Hepatocyte (in vitro differentiated cells): ENCODE measurements around the gene PRR30. TPM values are rescaled to one million over a fixed set of nuclear protein-coding genes. Genes with fewer than 3 reads are reported as not detected.

Experiments used
- DNase-seq: peaks from one replicate; pipeline ENCODE4 v3.0.0-alpha.2; 2016; ENCODE audit warnings: low spot score
- H2AFZ ChIP-seq: fragments of 200-600 bp; sonication (generic); 2 replicates; pipeline ENCODE4 v1.6.0; 2016; ENCODE audit warnings: antibody characterized with exemption, mild to moderate bottlenecking
- H3K27ac ChIP-seq: fragments of 200-600 bp; sonication (generic); 2 replicates; pipeline ENCODE4 v1.5.1; 2016; ENCODE audit warnings: mild to moderate bottlenecking
- H3K27me3 ChIP-seq: fragments of 200-600 bp; sonication (generic); 2 replicates; pipeline ENCODE4 v1.6.1; 2016
- H3K36me3 ChIP-seq: fragments of 200-600 bp; sonication (generic); replicated peaks from 2 replicates; pipeline ENCODE4 v1.5.1; 2016; ENCODE audit warnings: low read depth; ENCODE audit not compliant: insufficient read depth
- H3K4me1 ChIP-seq: fragments of 200-600 bp; sonication (generic); 2 replicates; pipeline ENCODE4 v1.5.1; 2016; ENCODE audit warnings: mild to moderate bottlenecking, moderate library complexity; ENCODE audit not compliant: insufficient read depth
- H3K4me2 ChIP-seq: fragments of 200-600 bp; sonication (generic); 2 replicates; pipeline ENCODE4 v1.6.0; 2016
- H3K4me3 ChIP-seq: fragments of 200-600 bp; sonication (generic); 2 replicates; pipeline ENCODE4 v1.5.1; 2016; ENCODE audit warnings: mild to moderate bottlenecking
- H3K79me2 ChIP-seq: fragments of 200-600 bp; sonication (generic); 2 replicates; pipeline ENCODE4 v1.6.0; 2017; ENCODE audit warnings: mild to moderate bottlenecking
- H3K9me2 ChIP-seq: fragments of 200-600 bp; sonication (generic); replicated peaks from 2 replicates; pipeline ENCODE4 v1.6.0; 2017; ENCODE audit warnings: mild to moderate bottlenecking; ENCODE audit not compliant: insufficient read depth
- H3K9me3 ChIP-seq: fragments of 200-600 bp; sonication (generic); 2 replicates; pipeline ENCODE4 v1.5.1; 2016; ENCODE audit warnings: low read depth, mild to moderate bottlenecking
- H4K20me1 ChIP-seq: fragments of 200-600 bp; sonication (generic); 2 replicates; pipeline ENCODE4 v1.6.0; 2016; ENCODE audit warnings: mild to moderate bottlenecking; ENCODE audit not compliant: insufficient read depth, poor library complexity, severe bottlenecking
- EZH2 ChIP-seq: fragments of 200-600 bp; sonication (generic); IDR thresholded peaks from 2 replicates; pipeline ENCODE4 v1.6.1; 2016; ENCODE audit warnings: antibody characterized with exemption, mild to moderate bottlenecking, borderline replicate concordance
- EZH2phosphoT487 ChIP-seq: fragments of 200-600 bp; sonication (generic); IDR thresholded peaks from one replicate; pipeline ENCODE4 v1.6.1; 2018; ENCODE audit warnings: antibody characterized with exemption, mild to moderate bottlenecking, low read depth, moderate library complexity; ENCODE audit not compliant: unreplicated experiment, severe bottlenecking
- WGBS: methylation state at CpG from one replicate; pipeline ENCODE4 v1.1.6; 2016; ENCODE audit warnings: low lambda C conversion rate; ENCODE audit errors: missing lambda C conversion rate; 5-methylcytosine and 5-hydroxymethylcytosine counted together
- polyA plus RNA-seq: library from polyadenylated mRNA; unstranded; fragments of >200 nt; fragmentation: Nextera tagmentation; extraction: Ambion mirVana; gene quantifications from 2 replicates; pipeline ENCODE4 v1.2.1, GENCODE V29; 2016
- total RNA-seq: library from RNA; depleted of rRNA; stranded (reverse); fragments of >200 nt; gene quantifications from 2 replicates; pipeline ENCODE4 v1.2.3, GENCODE V29; 2014
- TF ChIP-seq, protein P1 (sequence below): fragments of 200-600 bp; sonication (generic); IDR thresholded peaks from 2 replicates; pipeline ENCODE4 v1.5.1; 2016; ENCODE audit warnings: antibody characterized with exemption, mild to moderate bottlenecking; ENCODE audit not compliant: poor library complexity

Gene PRR30
- total and polyA plus RNA-seq, 2 experiments from 2014 or later: not detected

- Histone ChIP-seq H3K36me3 (no peaks in the 10 kb centered on the region), H3K4me2 (no peak overlapping the region), H3K4me1 (no peaks in the 10 kb centered on the region), H4K20me1 (no peaks in the 10 kb centered on the region), H3K27ac (no peak overlapping the region), H3K9me3 (no peaks in the 10 kb centered on the region), H3K27me3 (no peaks in the 10 kb centered on the region), H2AFZ (no peak overlapping the region), H3K9me2 (no peaks in the 10 kb centered on the region), H3K79me2 (no peaks in the 10 kb centered on the region), H3K4me3 (no peak overlapping the region)
- 88% methylated on average over 3 of the region's 3 CpGs for WGBS
- no peak for TF ChIP-seq EZH2phosphoT487
- no peak for DNase-seq
Observed at GRCh38 chr2:27109083-27109482, 30.1 kb downstream of the PRR30 start.

DNA sequence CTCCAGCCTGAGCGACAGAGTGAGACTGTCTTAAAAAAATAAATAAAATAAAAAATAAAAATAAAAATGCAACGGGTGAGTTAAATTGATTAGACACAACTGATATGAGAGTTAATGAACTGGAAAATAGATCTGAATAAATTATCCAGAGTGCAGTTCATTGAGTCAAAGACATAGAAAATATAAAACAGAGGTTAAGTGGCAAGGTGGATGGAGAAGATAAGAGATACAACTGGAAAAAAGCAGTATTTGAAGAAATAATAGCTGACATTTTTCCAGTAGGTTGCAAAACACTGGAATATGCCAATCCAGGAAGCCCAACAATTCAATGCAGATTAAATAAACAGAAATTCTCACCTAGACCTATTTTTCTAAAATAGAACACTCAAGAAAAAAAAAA lies 31.0 kb downstream of the PRR30 start:
- Histone ChIP-seq H3K27ac (no peak overlapping the region), H3K9me3 (no peaks in the 10 kb centered on the region), H3K9me2 (no peaks in the 10 kb centered on the region), H3K4me1 (no peaks in the 10 kb centered on the region), H3K4me3 (no peak overlapping the region), H2AFZ (no peak overlapping the region), H3K27me3 (no peaks in the 10 kb centered on the region), H3K4me2 (no peak overlapping the region), H4K20me1 (no peaks in the 10 kb centered on the region), H3K36me3 (no peaks in the 10 kb centered on the region), H3K79me2 (no peaks in the 10 kb centered on the region)
- 92% methylated on average over 2 of the region's 2 CpGs for WGBS
- TF ChIP-seq, protein P1, sequence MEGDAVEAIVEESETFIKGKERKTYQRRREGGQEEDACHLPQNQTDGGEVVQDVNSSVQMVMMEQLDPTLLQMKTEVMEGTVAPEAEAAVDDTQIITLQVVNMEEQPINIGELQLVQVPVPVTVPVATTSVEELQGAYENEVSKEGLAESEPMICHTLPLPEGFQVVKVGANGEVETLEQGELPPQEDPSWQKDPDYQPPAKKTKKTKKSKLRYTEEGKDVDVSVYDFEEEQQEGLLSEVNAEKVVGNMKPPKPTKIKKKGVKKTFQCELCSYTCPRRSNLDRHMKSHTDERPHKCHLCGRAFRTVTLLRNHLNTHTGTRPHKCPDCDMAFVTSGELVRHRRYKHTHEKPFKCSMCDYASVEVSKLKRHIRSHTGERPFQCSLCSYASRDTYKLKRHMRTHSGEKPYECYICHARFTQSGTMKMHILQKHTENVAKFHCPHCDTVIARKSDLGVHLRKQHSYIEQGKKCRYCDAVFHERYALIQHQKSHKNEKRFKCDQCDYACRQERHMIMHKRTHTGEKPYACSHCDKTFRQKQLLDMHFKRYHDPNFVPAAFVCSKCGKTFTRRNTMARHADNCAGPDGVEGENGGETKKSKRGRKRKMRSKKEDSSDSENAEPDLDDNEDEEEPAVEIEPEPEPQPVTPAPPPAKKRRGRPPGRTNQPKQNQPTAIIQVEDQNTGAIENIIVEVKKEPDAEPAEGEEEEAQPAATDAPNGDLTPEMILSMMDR: no peak
- TF ChIP-seq EZH2phosphoT487: no peak
- TF ChIP-seq EZH2: no peak
- DNase-seq: no peak

DNA sequence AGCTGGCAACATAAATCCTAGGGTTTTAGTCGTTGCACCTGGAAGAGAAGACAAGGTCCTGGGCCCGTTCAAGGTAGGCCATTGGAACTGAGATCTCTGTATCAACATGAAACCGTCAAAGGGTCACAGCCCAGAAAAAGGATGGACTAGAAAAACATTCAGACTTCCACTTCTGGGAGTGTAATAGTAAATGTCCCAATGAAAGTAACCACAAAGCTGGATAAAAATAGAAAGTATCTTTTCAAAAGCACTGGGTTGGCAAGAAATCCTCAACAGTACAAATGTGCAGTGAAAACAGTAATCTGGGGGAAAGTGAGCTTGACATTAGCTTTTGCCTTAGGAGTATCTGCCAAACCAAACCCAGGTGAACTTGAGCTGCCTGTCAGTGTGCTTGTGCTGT lies 33.2 kb downstream of the PRR30 start:
- Histone ChIP-seq H3K36me3 (no peaks in the 10 kb centered on the region), H3K9me3 (no peaks in the 10 kb centered on the region), H3K27me3 (no peaks in the 10 kb centered on the region), H3K27ac (no peak overlapping the region), H3K4me2 (no peak overlapping the region), H3K4me3 (no peak overlapping the region), H3K79me2 (no peaks in the 10 kb centered on the region), H2AFZ (no peak overlapping the region), H4K20me1 (no peaks in the 10 kb centered on the region), H3K9me2 (no peaks in the 10 kb centered on the region), H3K4me1 (no peaks in the 10 kb centered on the region)
- no peak for DNase-seq
- 83% methylated on average over 3 of the region's 3 CpGs for WGBS
- TF ChIP-seq, protein P1: no peak
- TF ChIP-seq EZH2 (no peak), EZH2phosphoT487 (no peak)

DNA sequence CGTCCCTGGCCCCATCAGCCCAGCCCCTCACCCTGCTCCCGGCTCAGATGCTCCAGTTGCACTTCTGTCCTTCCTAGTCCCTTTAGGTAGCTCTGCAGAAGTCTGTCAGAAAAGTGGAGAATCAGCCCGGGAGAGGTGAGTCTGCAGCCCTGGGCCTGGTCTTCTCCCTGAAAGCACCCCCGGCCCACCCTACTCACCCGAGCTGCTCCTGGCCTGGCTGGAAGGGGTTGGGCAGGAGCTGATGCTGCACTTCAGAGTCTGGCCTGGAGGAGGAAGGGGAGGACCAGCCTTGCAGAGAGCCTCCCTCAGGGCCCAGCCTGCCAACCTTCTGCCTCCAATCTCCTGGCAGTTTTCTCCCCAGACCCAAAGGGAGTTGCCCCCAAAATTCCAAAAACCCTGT lies 36.9 kb downstream of the PRR30 start:
- Histone ChIP-seq H3K79me2 (no peaks in the 10 kb centered on the region), H3K36me3 (no peaks in the 10 kb centered on the region), H3K4me1 (no peaks in the 10 kb centered on the region), H3K4me3 (no peak overlapping the region), H3K27ac (no peak overlapping the region), H2AFZ (no peak overlapping the region), H3K27me3 (no peaks in the 10 kb centered on the region), H3K4me2 (no peak overlapping the region), H3K9me2 (no peaks in the 10 kb centered on the region), H4K20me1 (no peaks in the 10 kb centered on the region), H3K9me3 (no peaks in the 10 kb centered on the region)
- WGBS: 76% methylated on average over 5 of the region's 5 CpGs
- TF ChIP-seq EZH2 (no peak), EZH2phosphoT487 (no peak)
- TF ChIP-seq, protein P1: no peak
- no peak for DNase-seq
